LNCAP (cell line): Measurements from ENCODE around the gene KLHL30.

Experiments
- CTCF ChIP-seq: fragments of 450-650 bp; IDR thresholded peaks from 2 replicates; pipeline ENCODE4 v1.5.1; 2017; ENCODE audit warnings: mild to moderate bottlenecking

Gene KLHL30

GRCh38 chr2:238180554-238180953 is 42.1 kb downstream of the KLHL30 start:
- TF ChIP-seq CTCF, result no peak

GRCh38 chr2:238182362-238182761 is 43.9 kb downstream of the KLHL30 start:
- TF ChIP-seq CTCF, result no peak

DNA sequence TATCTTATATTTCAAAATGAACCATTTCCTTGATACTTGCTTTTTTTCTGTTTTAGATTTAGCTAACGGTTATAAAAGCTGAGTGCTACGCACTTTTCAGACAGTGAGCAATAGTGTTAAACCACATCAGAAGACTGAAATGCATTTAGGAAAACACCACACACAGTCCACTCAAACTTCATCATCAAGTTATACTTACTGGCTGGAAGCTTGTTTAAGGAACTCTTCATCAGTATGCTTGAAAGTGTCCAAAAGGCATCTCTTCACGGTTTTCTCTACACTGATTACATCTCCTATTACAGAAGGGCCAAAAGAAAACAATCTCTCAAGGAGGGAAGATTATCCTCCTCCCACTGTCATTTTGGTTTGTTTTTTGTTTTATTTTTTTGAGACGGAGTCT is 45.4 kb downstream of the KLHL30 start:
- no peak for TF ChIP-seq CTCF

GRCh38 chr2:238187618-238188548 is 49.4 kb downstream of the KLHL30 start:
- TF ChIP-seq CTCF, result no peak

- no peak for TF ChIP-seq CTCF
Measured at GRCh38 chr2:238190445-238190844, 52.0 kb downstream of the KLHL30 start.
